Neural cell (in vitro differentiated cells): ENCODE results near the gene FZD2. TPM values are rescaled to one million over a fixed set of nuclear protein-coding genes. Genes with fewer than 3 reads are reported as not detected.
"Not testable (repeated sequence)": the region's sequence is repeated elsewhere in the genome, so short reads cannot be mapped to it uniquely, and the experiment has no call there.

Experiments
- H2AFZ ChIP-seq: fragments of 200-600, 300-800 bp; sonication (generic), shearing (Covaris generic); 2 replicates; pipeline ENCODE4 v1.6.0; 2014; ENCODE audit warnings: low read depth, mild to moderate bottlenecking, antibody characterized with exemption, low read length, moderate library complexity
- H3F3A ChIP-seq: fragments of 200-600 bp; shearing (Covaris generic); 2 replicates; pipeline ENCODE4 v1.6.1; 2016; ENCODE audit warnings: mild to moderate bottlenecking, moderate library complexity, mixed read lengths, antibody characterized with exemption, low read length; ENCODE audit not compliant: insufficient read depth, poor library complexity, severe bottlenecking
- H3K27ac ChIP-seq: fragments of 200-600, 300-800 bp; sonication (generic), shearing (Covaris generic); 2 replicates; pipeline ENCODE4 v1.5.1; 2014; ENCODE audit warnings: mild to moderate bottlenecking, low read length, moderate library complexity
- H3K27me3 ChIP-seq: fragments of 300-800, 200-600 bp; sonication (generic), shearing (Covaris generic); 2 replicates; pipeline ENCODE4 v1.6.0; 2014; ENCODE audit warnings: mild to moderate bottlenecking, low read depth, low read length, moderate library complexity; ENCODE audit not compliant: insufficient read depth
- H3K36me3 ChIP-seq: fragments of 300-800, 200-600 bp; sonication (generic), shearing (Covaris generic); 2 replicates; pipeline ENCODE4 v1.5.1; 2014; ENCODE audit warnings: mild to moderate bottlenecking, antibody characterized with exemption, low read length, moderate library complexity; ENCODE audit not compliant: insufficient read depth
- H3K4me2 ChIP-seq: fragments of 300-800, 200-600 bp; sonication (generic), shearing (Covaris generic); 2 replicates; pipeline ENCODE4 v1.6.0; 2014; ENCODE audit warnings: mild to moderate bottlenecking, low read length
- H3K4me3 ChIP-seq: fragments of 300-800, 200-600 bp; sonication (generic), shearing (Covaris generic); 2 replicates; pipeline ENCODE4 v1.5.1; 2014; ENCODE audit warnings: mild to moderate bottlenecking, low read length, moderate library complexity
- H3K79me2 ChIP-seq: fragments of 200-600 bp; shearing (Covaris generic); replicated peaks from 2 replicates; pipeline ENCODE4 v1.6.0; 2014; ENCODE audit warnings: mild to moderate bottlenecking, low read length, moderate library complexity; ENCODE audit not compliant: insufficient read depth
- H3K9ac ChIP-seq: fragments of 300-800, 200-600 bp; sonication (generic), shearing (Covaris generic); 2 replicates; pipeline ENCODE4 v1.6.1; 2016; ENCODE audit warnings: mild to moderate bottlenecking, low read length, mixed read lengths
- H3K9me2 ChIP-seq: fragments of 200-600 bp; shearing (Covaris generic); 2 replicates; pipeline ENCODE4 v1.6.1; 2016; ENCODE audit warnings: mild to moderate bottlenecking, low read length, mixed read lengths; ENCODE audit not compliant: insufficient read depth
- H3K9me3 ChIP-seq: fragments of 200-600, 300-800 bp; sonication (generic), shearing (Covaris generic); 2 replicates; pipeline ENCODE4 v1.6.1; 2016; ENCODE audit warnings: mild to moderate bottlenecking, mixed run types, low read length, moderate library complexity, mixed read lengths
- H4K20me1 ChIP-seq: fragments of 200-600 bp; shearing (Covaris generic); 2 replicates; pipeline ENCODE4 v1.6.1; 2016; ENCODE audit warnings: mild to moderate bottlenecking, mixed run types; ENCODE audit not compliant: insufficient read depth
- EP300 ChIP-seq: fragments of 450-650 bp; conservative IDR thresholded peaks from 2 replicates; pipeline ENCODE4 v1.6.1; 2014; ENCODE audit warnings: antibody characterized with exemption, mild to moderate bottlenecking, moderate library complexity; ENCODE audit not compliant: poor library complexity, severe bottlenecking
- EZH2 ChIP-seq: fragments of 200-600, 300-800 bp; shearing (Covaris generic), sonication (generic); IDR thresholded peaks from 2 replicates; pipeline ENCODE4 v1.6.1; 2014; ENCODE audit warnings: antibody characterized with exemption, low read length, borderline replicate concordance, mild to moderate bottlenecking; ENCODE audit not compliant: insufficient read depth, poor library complexity, severe bottlenecking
- MXI1 ChIP-seq: fragments of 450-650 bp; conservative IDR thresholded peaks from 2 replicates; pipeline ENCODE4 v1.6.1; 2014; ENCODE audit warnings: antibody characterized with exemption, mild to moderate bottlenecking; ENCODE audit not compliant: poor library complexity, severe bottlenecking
- POLR2AphosphoS5 ChIP-seq: IDR thresholded peaks from 2 replicates; pipeline ENCODE4 v1.6.1; 2012
- RAD21 ChIP-seq: fragments of 450-650 bp; conservative IDR thresholded peaks from 2 replicates; pipeline ENCODE4 v1.6.1; 2014; ENCODE audit warnings: antibody characterized with exemption, mild to moderate bottlenecking, moderate library complexity
- SMC3 ChIP-seq: fragments of 450-650 bp; conservative IDR thresholded peaks from 2 replicates; pipeline ENCODE4 v1.6.1; 2014; ENCODE audit warnings: antibody characterized with exemption, mild to moderate bottlenecking, moderate library complexity; ENCODE audit not compliant: poor library complexity
- TAF1 ChIP-seq: IDR thresholded peaks from 2 replicates; pipeline ENCODE4 v1.6.1; 2012; ENCODE audit warnings: low read depth
- polyA plus RNA-seq: library from polyadenylated mRNA; depleted of rRNA; stranded (reverse); fragments of >200 nt; gene quantifications from 2 replicates; pipeline ENCODE4 v1.2.3, GENCODE V29; 2014
- TF ChIP-seq, protein P1 (sequence below): IDR thresholded peaks from 2 replicates; pipeline ENCODE4 v1.6.1; 2012; ENCODE audit warnings: borderline replicate concordance
- TF ChIP-seq, protein P2 (sequence below): fragments of 450-650 bp; IDR thresholded peaks from 2 replicates; pipeline ENCODE4 v1.5.1; 2014; ENCODE audit warnings: antibody characterized with exemption, mild to moderate bottlenecking, moderate library complexity; ENCODE audit not compliant: poor library complexity, severe bottlenecking

FZD2 gene
- polyA plus RNA-seq, 1 donor from 2014 or later = 2.5 TPM

DNA sequence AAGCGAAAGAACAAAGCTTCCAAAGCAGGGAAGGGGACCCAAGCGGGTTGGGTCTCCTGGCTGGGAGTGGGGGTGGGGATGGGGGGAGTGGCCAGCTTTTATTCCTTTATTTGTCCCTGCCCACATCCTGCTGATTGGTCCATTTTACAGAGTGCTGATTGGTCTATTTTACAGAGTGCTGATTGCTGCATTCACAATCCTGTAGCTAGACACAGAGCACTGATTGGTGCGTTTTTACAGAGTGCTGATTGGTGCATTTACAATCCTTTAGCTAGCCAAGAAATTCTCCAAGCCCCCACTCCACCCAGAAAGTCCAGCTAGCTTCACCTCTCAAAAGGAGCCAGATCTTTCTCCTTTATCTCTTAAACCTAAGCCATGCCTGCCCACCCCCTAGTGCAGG is 19.4 kb upstream of the FZD2 start:
- H3K9ac ChIP-seq, H3K79me2 ChIP-seq, H3K9me3 ChIP-seq, H3K36me3 ChIP-seq, H2AFZ ChIP-seq, H3K27me3 ChIP-seq, H3K4me2 ChIP-seq, H3K27ac ChIP-seq, H3K4me3 ChIP-seq, H4K20me1 ChIP-seq, H3K9me2 ChIP-seq, H3F3A ChIP-seq: not testable (repeated sequence)

DNA sequence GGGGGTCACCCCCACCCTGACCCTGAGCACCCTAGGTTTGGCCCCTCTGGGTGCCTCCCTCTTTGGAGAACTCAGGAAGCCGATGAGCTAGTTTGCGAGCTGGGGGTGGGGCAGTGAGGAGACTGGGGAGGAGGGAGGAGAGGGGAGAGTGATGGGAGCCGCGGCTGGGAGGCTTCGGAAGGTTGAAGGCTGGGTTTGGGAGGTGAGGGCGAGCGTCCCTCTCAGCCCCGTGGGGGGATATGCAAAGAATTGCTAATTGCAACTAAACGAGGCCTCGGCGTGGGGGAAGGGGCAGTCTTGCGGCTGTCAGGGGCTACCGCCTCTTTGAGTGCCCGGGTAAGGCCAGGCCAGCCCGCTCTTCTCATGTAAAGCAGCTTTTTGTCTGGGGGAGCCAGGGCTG is 17.6 kb upstream of the FZD2 start:
- Histone ChIP-seq H3K9me3 (no peaks in the 10 kb centered on the region), H3K4me2 (no peak overlapping the region), H3K27ac (no peak overlapping the region), H3K36me3 (no peaks in the 10 kb centered on the region), H2AFZ (no peak overlapping the region), H3K9ac (no peak overlapping the region), H4K20me1 (no peaks in the 10 kb centered on the region), H3F3A (no peaks in the 10 kb centered on the region), H3K9me2 (no peaks in the 10 kb centered on the region), H3K27me3 (no peaks in the 10 kb centered on the region), H3K79me2 (no peaks in the 10 kb centered on the region), H3K4me3 (no peak overlapping the region)
- TF ChIP-seq, protein P1, sequence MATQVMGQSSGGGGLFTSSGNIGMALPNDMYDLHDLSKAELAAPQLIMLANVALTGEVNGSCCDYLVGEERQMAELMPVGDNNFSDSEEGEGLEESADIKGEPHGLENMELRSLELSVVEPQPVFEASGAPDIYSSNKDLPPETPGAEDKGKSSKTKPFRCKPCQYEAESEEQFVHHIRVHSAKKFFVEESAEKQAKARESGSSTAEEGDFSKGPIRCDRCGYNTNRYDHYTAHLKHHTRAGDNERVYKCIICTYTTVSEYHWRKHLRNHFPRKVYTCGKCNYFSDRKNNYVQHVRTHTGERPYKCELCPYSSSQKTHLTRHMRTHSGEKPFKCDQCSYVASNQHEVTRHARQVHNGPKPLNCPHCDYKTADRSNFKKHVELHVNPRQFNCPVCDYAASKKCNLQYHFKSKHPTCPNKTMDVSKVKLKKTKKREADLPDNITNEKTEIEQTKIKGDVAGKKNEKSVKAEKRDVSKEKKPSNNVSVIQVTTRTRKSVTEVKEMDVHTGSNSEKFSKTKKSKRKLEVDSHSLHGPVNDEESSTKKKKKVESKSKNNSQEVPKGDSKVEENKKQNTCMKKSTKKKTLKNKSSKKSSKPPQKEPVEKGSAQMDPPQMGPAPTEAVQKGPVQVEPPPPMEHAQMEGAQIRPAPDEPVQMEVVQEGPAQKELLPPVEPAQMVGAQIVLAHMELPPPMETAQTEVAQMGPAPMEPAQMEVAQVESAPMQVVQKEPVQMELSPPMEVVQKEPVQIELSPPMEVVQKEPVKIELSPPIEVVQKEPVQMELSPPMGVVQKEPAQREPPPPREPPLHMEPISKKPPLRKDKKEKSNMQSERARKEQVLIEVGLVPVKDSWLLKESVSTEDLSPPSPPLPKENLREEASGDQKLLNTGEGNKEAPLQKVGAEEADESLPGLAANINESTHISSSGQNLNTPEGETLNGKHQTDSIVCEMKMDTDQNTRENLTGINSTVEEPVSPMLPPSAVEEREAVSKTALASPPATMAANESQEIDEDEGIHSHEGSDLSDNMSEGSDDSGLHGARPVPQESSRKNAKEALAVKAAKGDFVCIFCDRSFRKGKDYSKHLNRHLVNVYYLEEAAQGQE = no peak
- TF ChIP-seq EP300 = no peak
- TF ChIP-seq RAD21 = no peak
- TF ChIP-seq, protein P2, sequence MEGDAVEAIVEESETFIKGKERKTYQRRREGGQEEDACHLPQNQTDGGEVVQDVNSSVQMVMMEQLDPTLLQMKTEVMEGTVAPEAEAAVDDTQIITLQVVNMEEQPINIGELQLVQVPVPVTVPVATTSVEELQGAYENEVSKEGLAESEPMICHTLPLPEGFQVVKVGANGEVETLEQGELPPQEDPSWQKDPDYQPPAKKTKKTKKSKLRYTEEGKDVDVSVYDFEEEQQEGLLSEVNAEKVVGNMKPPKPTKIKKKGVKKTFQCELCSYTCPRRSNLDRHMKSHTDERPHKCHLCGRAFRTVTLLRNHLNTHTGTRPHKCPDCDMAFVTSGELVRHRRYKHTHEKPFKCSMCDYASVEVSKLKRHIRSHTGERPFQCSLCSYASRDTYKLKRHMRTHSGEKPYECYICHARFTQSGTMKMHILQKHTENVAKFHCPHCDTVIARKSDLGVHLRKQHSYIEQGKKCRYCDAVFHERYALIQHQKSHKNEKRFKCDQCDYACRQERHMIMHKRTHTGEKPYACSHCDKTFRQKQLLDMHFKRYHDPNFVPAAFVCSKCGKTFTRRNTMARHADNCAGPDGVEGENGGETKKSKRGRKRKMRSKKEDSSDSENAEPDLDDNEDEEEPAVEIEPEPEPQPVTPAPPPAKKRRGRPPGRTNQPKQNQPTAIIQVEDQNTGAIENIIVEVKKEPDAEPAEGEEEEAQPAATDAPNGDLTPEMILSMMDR = no peak
- TF ChIP-seq EZH2 = no peak
- no peak for TF ChIP-seq TAF1

DNA sequence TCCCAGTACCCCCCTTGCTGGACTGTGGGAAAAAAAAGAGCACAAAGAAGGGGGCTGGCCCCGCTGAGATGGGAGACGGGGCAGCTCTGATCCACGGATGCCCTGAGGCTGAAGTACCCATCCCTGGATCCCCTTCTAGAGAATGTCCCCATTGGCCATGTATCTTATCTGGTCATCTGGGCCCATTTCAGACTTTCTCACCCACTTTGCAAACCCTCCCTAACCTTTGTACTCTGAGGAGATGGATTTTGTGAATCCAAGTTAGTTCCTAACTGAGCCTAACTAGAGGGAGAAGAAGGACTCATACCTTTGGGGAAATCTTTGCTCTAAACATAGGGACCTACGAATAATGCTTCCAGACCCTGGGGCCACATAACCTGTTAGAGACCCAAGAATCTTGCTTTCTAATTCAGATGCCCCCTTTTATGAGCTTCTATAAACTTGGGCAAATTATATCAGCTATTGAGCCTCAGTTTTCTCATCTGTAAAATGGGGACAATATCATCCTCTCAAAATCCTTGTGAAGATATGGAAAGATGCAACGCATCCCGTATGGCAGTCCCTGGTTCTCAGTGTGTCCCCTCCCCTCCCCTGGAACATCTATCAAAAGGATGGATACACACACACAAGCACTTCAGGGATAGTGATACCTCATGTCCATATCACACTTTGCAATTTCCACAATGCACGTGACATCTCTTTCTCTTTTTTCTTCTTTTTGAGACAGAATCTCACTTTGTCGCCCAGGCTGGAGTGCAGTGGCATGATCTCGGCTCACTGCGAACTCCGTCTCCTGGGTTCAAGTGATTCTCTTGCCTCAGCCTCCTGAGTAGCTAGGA is 16.8 kb upstream of the FZD2 start:
- Histone ChIP-seq H3K79me2 (no peaks in the 10 kb centered on the region), H3K27me3 (no peaks in the 10 kb centered on the region), H3K9me2 (no peaks in the 10 kb centered on the region), H3K9me3 (no peaks in the 10 kb centered on the region), H3K27ac (no peak overlapping the region), H2AFZ (no peak overlapping the region), H3K4me2 (no peak overlapping the region), H3K36me3 (no peaks in the 10 kb centered on the region), H4K20me1 (no peaks in the 10 kb centered on the region), H3K9ac (no peak overlapping the region), H3F3A (no peaks in the 10 kb centered on the region), H3K4me3 (no peak overlapping the region)
- no peak for TF ChIP-seq POLR2AphosphoS5
- TF ChIP-seq EP300 = no peak
- TF ChIP-seq, protein P2 = no peak
- TF ChIP-seq, protein P1 = no peak
- TF ChIP-seq TAF1 = no peak
- TF ChIP-seq RAD21 = no peak
- no peak for TF ChIP-seq MXI1
- TF ChIP-seq SMC3 = no peak
- no peak for TF ChIP-seq EZH2
